HG02763 (cell line): ENCODE measurements around the gene ZNF57.
"Not testable (repeated sequence)": the region's sequence is repeated elsewhere in the genome, so short reads cannot be mapped to it uniquely, and the experiment has no call there.

ENCODE experiments used
- ATAC-seq: cut with Tn5 transposase; IDR thresholded peaks from one replicate; pipeline ENCODE4 v1.9.1; 2021; ENCODE audit warnings: mild to moderate bottlenecking, moderate library complexity; ENCODE audit not compliant: unreplicated experiment

ZNF57 gene

DNA sequence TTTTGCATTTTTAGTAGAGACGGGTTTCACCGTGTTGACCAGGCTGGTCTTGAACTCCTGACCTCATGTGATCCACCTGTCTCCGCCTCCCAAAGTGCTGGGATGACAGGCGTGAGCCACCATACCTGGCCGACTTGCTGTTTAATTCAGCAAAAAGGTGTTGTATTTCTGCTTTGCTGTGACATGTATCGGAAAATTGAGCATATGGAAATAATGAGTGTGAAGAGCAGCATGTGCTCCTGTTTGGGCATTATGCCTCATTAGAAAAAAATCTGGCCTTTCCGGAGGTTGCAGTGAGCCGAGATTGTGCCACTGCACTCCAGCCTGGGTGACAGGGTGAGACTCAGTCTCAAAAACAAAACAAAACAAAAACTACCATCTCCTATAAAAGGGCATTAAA is 10.2 kb upstream of the ZNF57 start:
- ATAC-seq = not testable (repeated sequence)

DNA sequence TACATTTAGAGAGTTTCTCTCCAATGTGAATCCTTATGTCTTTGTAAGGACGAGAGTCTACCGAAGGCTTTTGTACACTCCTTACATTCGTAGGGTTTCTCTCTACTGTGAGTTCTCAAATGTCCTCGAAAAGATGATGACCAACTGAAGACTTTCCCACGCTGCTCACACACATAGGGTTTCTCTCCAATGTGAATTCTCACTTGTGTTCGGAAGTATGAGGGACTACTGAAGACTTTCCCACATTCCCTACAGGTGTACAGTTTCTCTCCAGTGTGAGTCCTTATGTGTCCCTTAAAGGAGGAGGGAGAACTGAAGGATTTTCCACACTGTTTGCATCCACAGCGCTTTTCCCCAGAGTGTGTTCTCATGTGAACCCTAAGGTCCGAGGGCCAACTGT is 4.0 kb upstream of the ZNF57 start:
- ATAC-seq = no peak

DNA sequence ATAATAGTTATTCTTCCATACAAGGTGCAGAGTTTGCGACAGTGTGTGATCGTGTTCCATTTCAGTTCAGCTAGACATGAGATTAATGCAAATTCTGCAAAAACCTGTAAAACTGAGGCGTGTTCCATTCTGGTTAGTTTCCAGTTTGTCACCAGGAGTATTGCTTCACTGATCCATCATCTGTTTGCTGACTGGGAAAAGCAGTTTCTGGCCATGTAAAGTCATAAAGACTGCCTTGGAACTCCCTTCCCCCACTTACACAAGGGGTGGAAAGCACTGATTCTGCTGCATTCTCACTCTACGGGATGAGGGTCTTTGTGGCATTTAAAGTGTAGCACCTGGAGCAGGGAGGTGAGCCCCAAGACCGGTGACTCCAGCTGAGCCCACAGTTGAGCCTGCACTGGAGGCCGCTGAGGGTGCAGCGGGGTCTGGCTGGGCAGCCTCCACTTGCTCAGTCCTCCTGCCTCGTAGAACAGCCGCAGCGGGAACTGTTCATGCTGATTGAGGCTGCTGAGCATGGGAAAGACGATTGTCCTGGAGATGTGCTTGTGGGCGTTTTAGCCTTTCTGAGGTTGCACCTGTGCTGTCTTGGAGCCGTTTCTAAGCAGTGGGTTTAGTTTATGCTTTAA is 2.0 kb downstream of the ZNF57 start:
- ATAC-seq = no peak

DNA sequence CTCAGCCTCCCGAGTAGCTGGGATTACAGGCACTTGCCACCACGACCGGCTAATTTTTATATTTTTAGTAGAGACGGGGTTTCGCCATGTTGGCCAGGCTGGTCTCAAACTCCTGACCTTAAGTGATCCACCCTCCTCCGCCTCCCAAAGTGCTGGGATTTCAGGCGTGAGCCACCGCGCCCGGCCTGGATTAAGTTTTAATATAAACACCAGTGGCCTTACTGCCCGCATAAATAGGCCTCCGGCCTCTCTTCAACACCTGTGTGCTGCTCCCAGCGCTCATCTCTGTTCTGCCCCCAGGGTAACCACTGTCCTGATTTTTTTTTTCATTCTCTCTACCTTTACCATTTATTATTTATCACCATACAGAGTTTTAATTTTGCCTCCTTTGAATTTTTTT is 2.6 kb downstream of the ZNF57 start:
- ATAC-seq = not testable (repeated sequence)

DNA sequence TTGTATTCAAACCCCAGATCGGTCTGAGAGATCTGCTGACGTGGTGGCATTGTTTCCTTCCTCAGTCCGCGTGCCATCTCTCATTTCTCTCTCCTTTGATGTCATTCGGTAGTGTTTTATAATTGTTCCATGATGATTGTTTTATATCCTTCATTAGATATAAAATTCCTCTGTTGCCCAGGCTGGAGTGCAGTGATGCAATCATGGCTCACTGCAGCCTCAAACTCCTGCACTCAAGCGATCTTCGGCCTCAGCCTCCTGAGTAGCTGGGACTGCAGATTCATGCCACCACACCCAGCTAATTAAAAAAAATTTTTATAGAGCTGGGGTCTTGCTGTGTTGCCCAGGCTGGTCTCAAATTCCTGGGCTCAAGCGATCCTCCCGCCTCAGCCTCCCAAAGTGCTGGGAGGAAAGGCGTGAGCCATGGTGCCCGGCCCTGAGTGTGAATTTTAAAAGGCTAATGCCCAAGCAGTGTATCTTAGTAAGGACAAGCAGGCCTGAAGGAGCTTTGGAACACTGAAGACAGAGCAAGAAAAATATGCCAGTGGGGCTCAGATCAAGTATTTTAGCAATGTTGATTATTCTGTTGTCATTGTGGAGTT is 5.3 kb downstream of the ZNF57 start:
- no peak for ATAC-seq

DNA sequence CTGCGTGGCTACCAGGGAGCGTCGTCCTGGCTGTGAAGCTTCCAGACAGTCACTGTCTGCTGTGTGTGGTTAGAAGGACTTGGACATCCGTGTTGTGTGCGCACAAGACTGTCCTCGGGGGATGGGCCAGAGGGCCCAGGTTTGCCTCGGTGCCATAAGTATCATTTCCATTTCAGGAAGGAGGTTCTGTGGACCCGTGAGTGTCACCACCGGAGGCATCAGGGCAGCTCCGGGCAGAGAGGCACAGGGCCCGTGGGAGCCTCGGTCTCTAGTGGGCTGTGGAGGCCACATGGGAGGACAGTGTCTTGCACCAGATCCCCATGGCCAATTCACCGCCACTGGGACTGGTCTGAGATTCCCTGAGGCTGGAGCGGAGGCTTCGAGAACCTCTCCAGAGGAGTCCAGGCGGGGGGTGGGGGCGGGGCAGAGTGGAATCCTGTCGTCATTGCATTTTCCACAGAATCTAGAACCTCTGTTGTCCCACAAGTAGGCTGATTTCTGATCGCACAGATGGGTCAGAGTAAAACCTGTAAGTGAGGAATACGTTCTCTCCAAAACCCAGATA is 6.0 kb downstream of the ZNF57 start:
- ATAC-seq = no peak

DNA sequence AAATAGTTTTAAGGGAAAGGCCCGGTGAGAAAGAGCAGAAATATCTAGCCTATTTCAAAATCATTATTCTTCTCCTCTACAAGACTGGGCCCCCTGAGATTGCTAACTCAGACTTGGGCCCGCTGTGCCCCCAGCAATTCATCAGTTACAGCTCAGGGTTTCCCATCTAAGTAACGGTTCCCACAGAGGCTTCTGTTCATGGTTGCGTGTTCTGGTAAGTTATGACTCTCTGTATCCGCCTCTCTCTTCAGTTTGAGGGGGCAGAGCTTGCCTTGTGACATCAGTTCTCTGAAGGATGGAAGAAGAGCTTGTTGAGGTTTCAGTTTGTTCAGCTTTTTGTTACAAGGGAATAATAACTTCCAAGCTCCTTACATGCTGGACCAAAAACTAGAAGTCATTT is 11.6 kb downstream of the ZNF57 start:
- no peak for ATAC-seq

DNA sequence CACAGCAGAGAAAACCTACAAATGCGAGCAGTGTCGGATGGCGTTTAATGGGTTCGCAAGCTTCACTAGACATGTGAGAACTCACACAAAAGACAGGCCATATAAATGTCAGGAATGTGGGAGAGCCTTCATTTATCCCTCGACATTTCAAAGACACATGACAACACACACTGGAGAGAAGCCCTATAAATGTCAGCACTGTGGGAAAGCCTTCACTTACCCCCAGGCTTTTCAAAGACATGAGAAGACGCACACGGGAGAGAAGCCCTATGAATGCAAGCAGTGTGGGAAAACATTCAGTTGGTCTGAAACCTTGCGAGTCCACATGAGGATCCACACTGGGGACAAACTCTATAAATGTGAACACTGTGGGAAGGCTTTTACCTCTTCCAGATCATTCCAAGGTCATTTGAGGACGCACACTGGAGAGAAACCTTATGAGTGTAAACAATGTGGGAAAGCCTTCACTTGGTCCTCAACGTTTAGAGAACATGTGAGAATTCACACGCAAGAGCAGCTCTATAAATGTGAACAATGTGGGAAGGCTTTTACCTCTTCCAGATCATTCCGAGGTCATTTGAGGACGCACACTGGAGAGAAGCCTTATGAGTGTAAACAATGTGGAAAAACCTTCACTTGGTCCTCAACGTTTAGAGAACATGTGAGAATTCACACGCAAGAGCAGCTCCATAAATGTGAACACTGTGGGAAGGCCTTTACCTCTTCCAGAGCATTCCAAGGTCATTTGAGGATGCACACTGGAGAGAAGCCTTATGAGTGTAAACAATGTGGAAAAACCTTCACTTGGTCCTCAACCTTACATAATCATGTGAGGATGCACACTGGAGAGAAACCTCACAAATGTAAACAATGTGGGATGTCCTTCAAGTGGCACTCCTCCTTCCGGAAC is 16.8 kb downstream of the ZNF57 start:
- ATAC-seq = no peak

DNA sequence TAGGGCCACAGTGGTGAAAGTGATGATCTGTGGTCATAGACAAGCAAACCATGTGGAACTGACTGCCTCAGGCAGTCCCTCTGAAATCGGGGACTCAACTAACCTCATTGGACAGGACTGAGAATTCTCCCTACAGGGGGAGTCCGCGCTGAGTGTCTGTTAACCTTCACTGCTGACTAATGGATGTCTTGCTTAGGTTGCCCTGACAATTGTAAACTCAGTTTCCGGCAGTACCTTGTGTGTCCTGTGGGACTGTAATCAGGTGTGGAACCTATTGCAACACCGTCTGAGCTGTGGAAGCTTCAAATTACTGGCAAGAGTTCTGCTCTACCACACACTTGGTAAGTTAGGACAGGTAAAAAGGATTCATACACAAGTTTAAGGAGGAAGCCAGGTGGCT is 22.3 kb downstream of the ZNF57 start:
- no peak for ATAC-seq

DNA sequence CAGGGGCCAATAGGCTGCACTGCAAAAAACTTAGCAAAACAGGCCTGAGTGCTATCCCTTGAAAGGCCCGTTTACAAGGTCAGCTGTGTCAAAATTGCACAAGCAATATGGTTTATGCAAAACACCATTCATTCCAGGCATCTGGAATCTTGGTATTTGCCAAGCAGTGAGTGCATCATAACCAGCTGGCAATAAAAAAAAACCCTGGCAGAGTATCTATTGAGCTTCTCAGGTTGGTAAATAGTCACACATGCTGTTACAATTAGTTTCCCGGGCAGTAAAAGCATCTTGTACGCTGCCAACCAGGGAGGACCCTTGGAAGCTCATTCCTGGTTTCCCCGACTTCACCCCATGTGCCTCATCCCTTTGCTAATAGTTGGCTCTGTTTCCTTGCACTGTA is 22.8 kb downstream of the ZNF57 start:
- no peak for ATAC-seq

DNA sequence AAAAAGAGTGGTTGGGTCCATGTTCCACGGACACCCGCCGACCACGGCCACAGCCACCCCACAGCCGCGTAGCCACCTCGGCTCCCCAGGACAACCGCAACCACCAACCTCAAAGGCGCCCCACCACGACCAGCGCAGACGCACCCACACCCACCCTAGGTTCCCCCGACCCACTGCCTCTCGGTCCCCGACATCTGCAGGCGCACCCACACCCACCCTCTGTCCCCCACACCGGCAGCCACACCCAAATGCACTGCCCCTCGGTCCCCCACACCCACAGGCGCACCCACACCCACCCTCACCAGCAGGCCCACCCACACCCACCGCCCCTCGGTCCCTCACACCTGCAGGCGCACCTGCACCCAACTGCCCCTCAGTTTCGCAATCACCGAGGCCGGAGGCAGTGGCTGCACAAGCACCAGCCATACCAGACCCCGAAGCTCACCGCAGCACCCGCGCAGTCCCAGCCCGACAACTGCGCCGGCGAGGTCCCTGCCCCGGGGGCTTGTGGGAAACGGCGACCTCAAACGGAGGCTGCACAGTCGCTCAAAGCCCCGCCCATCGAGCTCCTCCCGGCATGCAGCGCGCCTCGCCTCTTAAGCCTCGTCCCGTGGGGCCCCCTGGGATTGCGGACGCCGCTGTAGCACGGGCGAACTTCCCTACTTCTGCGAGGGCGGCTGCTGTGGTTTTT is 25.8 kb downstream of the ZNF57 start:
- no peak for ATAC-seq

DNA sequence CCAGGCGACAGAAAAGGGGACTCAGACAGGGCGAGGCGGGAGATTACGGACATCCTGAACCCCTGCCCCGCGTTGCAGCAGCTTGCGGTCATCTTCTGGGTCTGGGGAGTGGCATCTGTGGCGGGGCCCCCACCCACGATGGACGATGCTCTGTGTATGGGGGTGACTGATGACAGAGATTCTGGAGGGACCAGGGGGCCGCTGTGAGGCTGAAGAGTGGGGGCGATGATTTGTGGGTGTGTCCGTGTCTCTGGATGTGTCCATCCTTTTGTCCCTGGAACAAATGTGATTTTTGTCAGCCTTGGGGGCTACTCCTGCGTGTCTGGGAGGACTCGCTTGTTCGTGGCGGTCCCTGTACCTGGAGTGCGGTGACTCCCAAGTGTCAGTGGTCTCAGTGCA is 26.3 kb downstream of the ZNF57 start:
- no peak for ATAC-seq

DNA sequence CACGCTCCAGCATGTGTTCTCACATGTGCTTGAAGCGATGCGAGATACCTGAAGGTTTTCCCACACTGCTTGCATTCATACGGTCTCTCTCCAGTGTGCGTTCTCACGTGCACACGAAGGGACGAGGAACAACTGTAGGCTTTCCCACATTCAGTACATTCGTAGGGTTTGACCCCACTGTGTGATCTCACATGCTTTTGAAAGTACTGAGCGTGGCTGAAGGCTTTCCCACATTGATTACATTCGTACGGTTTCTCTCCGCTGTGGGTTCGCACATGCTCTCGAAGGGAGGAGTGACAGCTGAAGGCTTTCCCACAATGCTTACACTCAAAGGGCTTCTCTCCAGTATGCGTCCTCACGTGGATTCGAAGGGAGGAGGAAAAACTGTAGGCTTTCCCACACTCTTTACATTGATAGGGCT is 32.8 kb downstream of the ZNF57 start:
- no peak for ATAC-seq

DNA sequence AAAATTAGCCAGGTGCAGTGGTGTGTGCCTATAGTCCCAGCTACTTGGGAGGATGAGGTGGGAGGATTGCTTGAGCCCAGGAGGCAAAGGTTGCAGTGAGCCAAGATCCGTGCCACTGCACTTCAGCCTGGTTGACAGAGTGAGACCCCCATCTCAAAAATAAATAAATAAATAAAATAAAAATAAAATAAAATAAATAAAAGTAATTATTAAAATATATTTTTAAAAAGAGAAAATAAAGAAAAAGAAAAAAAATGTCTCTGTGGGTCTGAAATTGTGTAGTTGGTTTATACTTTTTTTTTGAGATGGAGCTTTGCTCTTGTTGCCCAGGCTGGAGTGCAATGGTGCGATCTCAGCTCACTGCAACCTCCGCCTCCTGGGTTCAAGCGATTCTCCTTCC is 35.1 kb downstream of the ZNF57 start:
- ATAC-seq = not testable (repeated sequence)

DNA sequence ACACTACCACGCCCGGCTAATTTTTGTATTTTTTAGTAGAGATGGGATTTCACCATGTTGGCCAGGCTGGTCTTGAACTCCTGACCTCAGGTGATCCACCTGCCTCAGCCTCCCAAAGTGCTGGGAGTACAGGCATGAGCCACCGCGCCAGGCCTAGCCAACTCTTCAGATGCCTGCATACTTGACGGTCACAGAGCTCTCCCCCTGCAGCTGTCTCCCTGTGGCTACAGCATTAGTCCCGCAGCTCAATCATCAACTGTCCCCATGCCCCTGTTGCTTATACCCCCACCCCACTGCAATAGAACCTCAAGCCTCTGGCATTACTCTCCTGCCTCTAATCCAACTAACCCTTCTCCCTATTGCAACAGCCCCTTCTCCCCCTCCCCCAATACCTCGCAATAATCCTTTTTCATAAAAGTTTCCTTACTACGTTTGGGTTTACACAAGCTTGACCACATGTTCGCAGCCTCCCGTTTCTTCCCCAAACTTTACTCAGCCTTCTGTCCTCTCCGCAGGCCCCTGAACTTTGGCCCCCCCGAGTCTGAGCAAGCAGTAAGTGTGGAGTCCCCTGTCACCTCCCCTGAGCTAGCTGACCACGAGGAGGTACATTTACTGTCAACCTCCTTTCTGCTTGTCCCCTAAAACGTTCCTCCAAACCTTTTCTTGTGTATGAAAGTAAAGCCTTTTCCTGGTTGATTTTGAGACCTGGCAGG is 42.4 kb downstream of the ZNF57 start:
- no peak for ATAC-seq

DNA sequence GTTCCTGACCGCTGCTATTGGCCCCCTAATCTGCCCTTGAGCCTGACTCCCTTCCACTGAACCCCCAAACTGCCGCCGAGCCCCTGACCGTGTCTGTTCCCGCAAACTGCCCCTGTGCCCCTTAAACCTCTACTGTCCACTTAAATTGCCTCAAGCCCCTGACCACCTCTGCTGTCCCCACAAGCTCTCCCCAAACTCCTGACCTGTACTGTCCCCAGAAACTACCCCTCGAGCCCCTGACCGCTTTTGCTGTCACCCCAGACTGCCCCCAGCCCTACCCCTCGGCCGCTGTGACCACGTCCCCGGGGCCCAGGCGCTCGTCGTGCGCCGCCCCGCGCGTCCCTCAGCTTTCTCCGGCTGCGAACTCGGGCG is 43.7 kb downstream of the ZNF57 start:
- ATAC-seq = no peak

DNA sequence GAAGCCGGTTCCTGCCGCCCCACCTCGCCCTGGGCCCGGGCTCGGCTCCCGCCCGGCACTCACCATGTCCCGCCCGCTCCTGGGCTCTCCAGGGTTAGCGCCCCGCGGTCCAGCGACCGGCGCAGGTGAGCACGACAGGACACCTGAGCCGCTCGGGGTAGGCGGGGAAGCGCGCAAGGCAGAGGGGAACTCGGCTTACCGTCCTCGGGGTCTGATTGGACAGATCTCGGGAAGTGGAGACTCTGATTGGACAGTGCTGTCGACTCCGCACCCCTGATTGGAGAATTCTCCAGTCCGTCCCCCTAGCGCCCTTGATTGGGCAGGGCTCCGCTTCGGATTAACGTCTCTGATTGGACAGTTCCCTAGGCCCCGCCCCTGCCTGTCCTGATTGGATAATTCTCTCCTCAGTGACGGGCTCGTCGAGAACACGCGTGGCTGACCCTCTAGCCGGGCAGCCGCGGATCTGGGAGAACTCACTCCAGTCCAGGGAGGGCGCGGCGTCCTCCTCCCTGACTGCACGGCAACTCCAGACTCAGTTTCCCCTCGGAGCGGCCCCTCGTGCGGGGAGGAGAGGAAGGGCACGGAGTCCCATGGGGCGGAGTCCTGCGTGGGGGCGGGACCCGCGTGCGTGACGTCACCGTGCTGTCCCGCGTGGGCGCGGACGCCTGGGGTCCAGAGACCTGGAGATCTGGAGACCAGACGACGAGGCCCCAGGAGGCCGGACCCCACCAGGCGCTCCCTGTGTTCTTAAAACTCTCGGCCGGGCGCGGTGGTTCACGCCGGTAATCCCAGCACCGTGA is 44.2 kb downstream of the ZNF57 start, which contains the start of gene ZNF77:
ZNF77 (minus strand) TSS at position 197 of the 800 bp plus-strand sequence; CDS start at position 66, 131 bp downstream.
- peak; percentile 98 for ATAC-seq

DNA sequence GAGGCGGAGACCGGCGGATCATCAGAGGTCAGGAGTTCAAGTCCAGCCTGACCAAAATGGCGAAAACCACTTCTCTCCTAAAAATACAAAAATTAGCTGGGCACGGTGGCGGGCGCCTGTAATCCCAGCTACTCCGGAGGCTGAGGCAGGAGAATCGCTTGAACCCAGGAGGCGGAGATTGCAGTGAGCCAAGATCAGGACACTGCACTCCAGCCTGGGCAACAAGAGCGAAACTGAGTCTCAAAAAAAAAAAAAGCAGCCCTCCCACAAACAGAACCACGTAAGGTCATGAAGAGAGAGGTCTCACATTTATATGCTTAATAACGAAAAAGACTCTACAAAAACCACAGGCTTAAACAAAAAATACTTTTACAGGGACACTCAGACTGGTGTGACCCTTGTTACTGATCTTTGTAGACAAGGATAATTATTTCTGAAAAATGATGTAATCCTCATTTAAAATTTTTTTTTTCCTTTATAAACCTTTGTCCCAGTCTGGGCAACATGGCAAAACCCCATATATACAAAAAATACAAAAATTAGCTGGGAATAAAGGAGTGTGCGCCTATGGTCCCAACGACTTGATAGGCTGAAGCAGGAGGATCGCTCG is 45.0 kb downstream of the ZNF57 start:
- no peak for ATAC-seq

DNA sequence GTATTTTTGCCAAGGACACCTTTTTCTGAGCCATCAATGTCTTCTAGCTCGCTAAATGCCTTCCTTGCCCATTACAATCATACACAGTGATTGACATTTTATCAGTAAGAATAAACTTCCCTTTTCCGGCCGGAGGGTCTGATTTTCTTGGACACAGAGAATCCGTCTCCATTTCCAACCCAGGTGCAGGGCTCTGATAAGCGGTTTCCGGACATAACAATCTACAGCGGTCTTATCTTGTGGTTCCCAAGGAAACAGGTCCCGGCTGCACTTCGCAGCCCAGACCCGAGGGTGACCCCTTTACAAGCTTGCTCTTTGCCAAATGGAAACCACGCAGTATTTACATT is 49.2 kb downstream of the ZNF57 start:
- no peak for ATAC-seq
